ENCODE data around the gene COX7C.

GRCh38 chr5:86649832-86650505 is 32.2 kb downstream of the COX7C start:
- TF ChIP-seq CTCF (IDR thresholded peaks at IDR 0.05), result no peak
- TF ChIP-seq POLR2AphosphoS5 (IDR thresholded peaks at IDR 0.05), result no peak

Data from stomach (tissue), 4 donors.